Ascending aorta (tissue), 2 donors: Measurements from ENCODE around the gene SENP8. TPM values are rescaled to one million over a fixed set of nuclear protein-coding genes. Genes with fewer than 3 reads are reported as not detected.

Source experiments
- DNase-seq, 2 donors: peaks; one replicate each; pipeline ENCODE4 v3.0.0-alpha.2; 2019; ENCODE audit warnings: low spot score in 2 of 2
- H3K27ac ChIP-seq, 2 donors: fragments of 200-600 bp; sonication (generic); one replicate each; pipeline ENCODE4 v1.5.1; 2016 to 2017; ENCODE audit warnings: mild to moderate bottlenecking in 1 of 2
- H3K27me3 ChIP-seq: fragments of 200-600 bp; sonication (generic); one replicate; pipeline ENCODE4 v1.5.1; 2017
- H3K36me3 ChIP-seq, 2 donors: fragments of 200-600 bp; sonication (generic); one replicate each; pipeline ENCODE4 v1.5.1; 2016
- H3K4me1 ChIP-seq, 2 donors: fragments of 200-600 bp; sonication (generic); one replicate each; pipeline ENCODE4 v1.5.1; 2016 to 2017; ENCODE audit warnings: mild to moderate bottlenecking in 1 of 2
- H3K4me3 ChIP-seq, 2 donors: fragments of 200-600 bp; sonication (generic); one replicate each; pipeline ENCODE4 v1.5.1; 2016 to 2017; ENCODE audit warnings: mild to moderate bottlenecking in 1 of 2
- H3K9me3 ChIP-seq, 2 donors: fragments of 200-600 bp; sonication (generic); one replicate each; pipeline ENCODE4 v1.5.1; 2016
- intact Hi-C: fragments of 100-400 bp; cut with DNase I; formaldehyde crosslinking; loops from one replicate; pipeline ENCODE4 v1.15.1; 2023
- total RNA-seq: library from RNA; depleted of rRNA; stranded (reverse); fragments of >200 nt; gene quantifications from one replicate; pipeline ENCODE4 v1.1.0, GENCODE V29; 2016
- TF ChIP-seq, protein P1 (sequence below), 3 experiments: fragments of 200-600 bp in 2 of 3; fragments of 450-650 bp in 1 of 3; sonication (generic) in 2 of 3; IDR thresholded peaks; one replicate each; pipeline ENCODE4 v1.5.1; 2016 to 2019; ENCODE audit warnings: antibody characterized with exemption in 3 of 3, mild to moderate bottlenecking in 1 of 3, moderate library complexity in 1 of 3

Gene SENP8
- total RNA-seq, 1 donor from 2014 or later = 3.5 TPM

DNA sequence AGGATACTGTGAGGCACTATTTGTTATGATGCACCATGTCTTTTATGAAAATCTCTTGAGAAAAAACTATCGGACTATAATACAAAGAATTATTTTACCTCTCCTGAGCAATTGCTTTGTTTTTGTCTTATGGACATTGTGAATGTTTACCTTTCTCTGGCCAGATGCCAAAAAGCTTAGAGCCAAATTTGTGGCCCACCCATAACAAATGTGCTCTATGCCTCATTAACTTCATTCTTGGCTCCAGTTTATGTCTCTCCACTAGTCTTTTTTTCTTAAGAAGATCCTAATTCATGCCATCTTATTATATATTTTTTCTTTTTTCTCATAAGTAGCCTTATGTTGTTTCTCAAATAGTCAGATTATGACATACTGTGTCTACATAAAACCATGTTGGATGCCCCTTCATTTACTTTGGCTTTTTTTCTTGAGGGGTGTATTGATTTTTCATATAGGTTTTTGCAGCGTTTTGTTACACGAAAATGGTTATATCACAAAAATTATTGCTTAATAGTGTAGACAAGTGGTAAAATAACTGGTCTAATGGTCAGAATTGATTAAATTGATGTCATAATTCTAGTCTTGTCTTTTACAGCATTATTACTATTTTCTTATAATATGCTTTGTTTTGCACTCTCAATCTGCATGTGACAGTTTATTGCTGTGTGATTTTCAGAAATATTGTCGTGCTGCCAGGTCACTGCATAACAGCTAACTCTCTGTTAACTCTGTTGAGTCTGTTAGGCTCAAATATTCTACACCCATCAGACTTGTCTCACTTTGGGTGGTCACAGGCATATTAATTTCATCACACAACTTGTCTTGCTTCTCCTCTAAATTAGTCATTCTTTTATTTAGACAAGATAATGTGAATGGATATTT lies 18.2 kb downstream of the SENP8 start:
- Histone ChIP-seq H3K27ac (no peak overlapping the region), H3K27me3 (no peaks in the 10 kb centered on the region), H3K4me1 (no peaks in the 10 kb centered on the region), H3K9me3 (no peaks in the 10 kb centered on the region), H3K4me3 (no peak overlapping the region), H3K36me3 (peaks cover 0 to 8% of the 10 kb centered on the region in 2 donors)
- intact Hi-C loops = no loop called here
- TF ChIP-seq, protein P1, sequence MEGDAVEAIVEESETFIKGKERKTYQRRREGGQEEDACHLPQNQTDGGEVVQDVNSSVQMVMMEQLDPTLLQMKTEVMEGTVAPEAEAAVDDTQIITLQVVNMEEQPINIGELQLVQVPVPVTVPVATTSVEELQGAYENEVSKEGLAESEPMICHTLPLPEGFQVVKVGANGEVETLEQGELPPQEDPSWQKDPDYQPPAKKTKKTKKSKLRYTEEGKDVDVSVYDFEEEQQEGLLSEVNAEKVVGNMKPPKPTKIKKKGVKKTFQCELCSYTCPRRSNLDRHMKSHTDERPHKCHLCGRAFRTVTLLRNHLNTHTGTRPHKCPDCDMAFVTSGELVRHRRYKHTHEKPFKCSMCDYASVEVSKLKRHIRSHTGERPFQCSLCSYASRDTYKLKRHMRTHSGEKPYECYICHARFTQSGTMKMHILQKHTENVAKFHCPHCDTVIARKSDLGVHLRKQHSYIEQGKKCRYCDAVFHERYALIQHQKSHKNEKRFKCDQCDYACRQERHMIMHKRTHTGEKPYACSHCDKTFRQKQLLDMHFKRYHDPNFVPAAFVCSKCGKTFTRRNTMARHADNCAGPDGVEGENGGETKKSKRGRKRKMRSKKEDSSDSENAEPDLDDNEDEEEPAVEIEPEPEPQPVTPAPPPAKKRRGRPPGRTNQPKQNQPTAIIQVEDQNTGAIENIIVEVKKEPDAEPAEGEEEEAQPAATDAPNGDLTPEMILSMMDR (IDR thresholded peaks at IDR 0.05) = no peak
- no peak for DNase-seq

DNA sequence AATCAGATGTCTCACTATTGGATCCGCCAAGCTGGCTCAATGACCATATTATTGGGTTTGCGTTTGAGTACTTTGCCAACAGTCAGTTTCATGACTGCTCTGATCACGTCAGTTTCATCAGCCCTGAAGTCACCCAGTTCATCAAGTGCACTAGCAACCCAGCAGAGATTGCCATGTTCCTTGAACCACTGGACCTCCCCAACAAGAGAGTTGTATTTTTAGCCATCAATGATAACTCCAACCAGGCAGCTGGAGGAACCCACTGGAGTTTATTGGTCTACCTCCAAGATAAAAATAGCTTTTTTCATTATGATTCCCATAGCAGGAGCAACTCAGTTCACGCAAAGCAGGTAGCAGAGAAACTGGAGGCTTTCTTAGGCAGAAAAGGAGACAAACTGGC lies 21.5 kb downstream of the SENP8 start:
- intact Hi-C loops = no loop called here

DNA sequence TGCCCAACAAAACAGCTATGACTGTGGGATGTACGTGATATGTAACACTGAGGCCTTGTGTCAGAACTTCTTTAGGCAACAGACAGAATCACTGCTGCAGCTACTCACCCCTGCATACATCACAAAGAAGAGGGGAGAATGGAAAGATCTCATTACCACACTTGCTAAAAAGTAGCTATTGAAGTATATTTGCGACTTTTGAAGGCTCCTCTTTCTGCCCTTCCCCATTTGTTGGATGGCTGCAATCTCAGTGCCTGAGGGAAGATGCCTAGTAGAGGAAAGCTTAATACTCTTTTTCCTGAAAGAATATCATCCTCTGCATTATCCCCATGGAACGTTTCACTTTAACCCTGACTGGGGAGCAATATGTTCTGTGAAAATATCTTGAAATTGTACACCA lies 21.9 kb downstream of the SENP8 start:
- TF ChIP-seq, protein P1 (IDR thresholded peaks at IDR 0.05) = no peak
- intact Hi-C loops = no loop called here
- Histone ChIP-seq H3K4me1 (no peaks in the 10 kb centered on the region), H3K9me3 (no peaks in the 10 kb centered on the region), H3K4me3 (no peak overlapping the region), H3K27ac (no peak overlapping the region), H3K27me3 (no peaks in the 10 kb centered on the region), H3K36me3 (peaks cover 0 to 8% of the 10 kb centered on the region in 2 donors)
- DNase-seq = no peak

More for the DNA sequence above, 21.5 kb downstream of the SENP8 start:
- H3K36me3 ChIP-seq = peaks cover 0 to 8% of the 10 kb centered on the region in 2 donors
- no peak overlapping the region for H3K27ac ChIP-seq
- no peak overlapping the region for H3K4me3 ChIP-seq
- no peak for DNase-seq
- H3K9me3 ChIP-seq = no peaks in the 10 kb centered on the region
- TF ChIP-seq, protein P1 (IDR thresholded peaks at IDR 0.05) = no peak
- H3K4me1 ChIP-seq = no peaks in the 10 kb centered on the region
- H3K27me3 ChIP-seq = no peaks in the 10 kb centered on the region

DNA sequence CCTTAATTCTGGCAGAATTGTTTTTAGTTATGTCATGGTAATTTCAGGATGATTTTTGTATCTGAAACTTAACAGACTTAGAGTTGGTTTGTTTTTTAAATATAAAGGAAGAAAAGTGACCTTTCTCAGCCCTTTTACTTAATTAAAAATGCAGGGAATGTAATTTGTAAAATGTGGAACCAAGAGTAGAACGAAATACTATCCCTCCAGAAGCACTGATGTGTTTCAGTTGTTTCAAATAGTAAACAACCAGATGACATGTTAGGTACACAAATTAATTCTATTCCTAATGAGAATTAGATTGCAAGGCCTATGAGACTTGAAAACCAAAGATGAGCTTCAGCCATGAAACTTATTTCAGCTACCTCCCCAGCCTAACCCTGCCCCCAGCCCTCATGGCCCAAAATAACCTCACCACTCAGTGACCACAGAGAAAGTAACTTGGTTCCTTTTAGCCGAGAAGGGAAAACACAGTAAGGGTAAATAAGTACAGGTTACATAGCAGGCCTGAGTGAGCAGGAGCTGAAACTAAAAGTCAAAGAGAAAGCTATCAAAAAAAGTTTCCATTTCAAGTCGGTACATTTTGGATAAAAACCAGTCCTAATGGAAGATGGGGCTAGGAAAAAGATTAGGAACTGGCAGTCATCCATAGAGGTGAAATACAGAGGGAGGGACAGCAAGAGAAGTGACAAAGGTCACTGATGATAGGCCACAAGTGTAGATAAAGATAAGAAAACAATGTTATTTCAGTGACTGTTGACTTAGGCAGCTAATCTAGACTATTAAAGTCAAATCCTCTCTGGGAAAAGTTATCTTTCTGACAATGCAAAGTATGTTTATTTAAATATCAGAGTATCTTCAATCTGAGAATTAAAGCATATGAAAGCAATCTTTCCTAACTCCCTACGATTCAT lies 23.2 kb downstream of the SENP8 start:
- no peak for DNase-seq
- H3K4me3 ChIP-seq = no peak overlapping the region
- TF ChIP-seq, protein P1 (IDR thresholded peaks at IDR 0.05) = no peak
- no peaks in the 10 kb centered on the region for H3K4me1 ChIP-seq
- H3K9me3 ChIP-seq = no peaks in the 10 kb centered on the region
- intact Hi-C loops = no loop called here
- H3K27ac ChIP-seq = no peak overlapping the region
- no peaks in the 10 kb centered on the region for H3K27me3 ChIP-seq
- H3K36me3 ChIP-seq = peaks cover 0 to 8% of the 10 kb centered on the region in 2 donors

DNA sequence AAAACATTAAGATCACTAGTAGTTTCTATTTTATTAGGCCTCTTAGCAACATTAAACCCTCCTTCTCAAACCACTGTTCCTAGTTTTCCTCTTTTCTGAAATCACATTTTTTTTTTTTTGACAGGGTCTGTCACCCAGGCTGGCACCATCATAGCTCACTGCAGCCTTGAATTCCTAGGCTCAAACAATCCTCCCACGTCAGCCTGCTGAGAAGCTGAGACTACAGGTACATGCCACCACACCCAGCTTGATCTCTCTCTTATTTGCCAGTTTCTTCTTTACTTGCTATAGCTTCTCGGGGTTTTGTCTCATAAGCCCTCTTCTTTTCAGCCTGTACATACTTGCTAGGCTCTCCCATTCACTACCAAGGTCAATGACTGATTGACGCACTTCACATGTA lies 28.0 kb downstream of the SENP8 start:
- H3K27ac ChIP-seq = no peak overlapping the region
- TF ChIP-seq, protein P1 (IDR thresholded peaks at IDR 0.05) = no peak
- intact Hi-C loops = no loop called here
- DNase-seq = no peak
- no peaks in the 10 kb centered on the region for H3K36me3 ChIP-seq
- H3K27me3 ChIP-seq = no peaks in the 10 kb centered on the region
- no peaks in the 10 kb centered on the region for H3K4me1 ChIP-seq
- H3K9me3 ChIP-seq = no peaks in the 10 kb centered on the region
- no peak overlapping the region for H3K4me3 ChIP-seq
